ENCODE data around the gene FOXD4L6.
"Not testable (repeated sequence)": the region's sequence is repeated elsewhere in the genome, so short reads cannot be mapped to it uniquely, and the experiment has no call there.

FOXD4L6 gene

GRCh38 chr9:41098759-41099158 is 29.7 kb downstream of the FOXD4L6 start:
- DNase-seq, result not testable (repeated sequence)

GRCh38 chr9:41095060-41095459 is 33.4 kb downstream of the FOXD4L6 start:
- DNase-seq, result not testable (repeated sequence)

GRCh38 chr9:41094010-41094773 is 34.3 kb downstream of the FOXD4L6 start:
- not testable (repeated sequence) for DNase-seq

- DNase-seq, result not testable (repeated sequence)
These were observed 37.6 kb downstream of the FOXD4L6 start for GRCh38 chr9:41090922-41091321.

GRCh38 chr9:41090386-41090785 is 38.1 kb downstream of the FOXD4L6 start:
- not testable (repeated sequence) for DNase-seq

- DNase-seq, result not testable (repeated sequence)
These were observed 39.9 kb downstream of the FOXD4L6 start for GRCh38 chr9:41088450-41089059.

- not testable (repeated sequence) for DNase-seq
These were observed 40.6 kb downstream of the FOXD4L6 start for GRCh38 chr9:41087929-41088328.

- DNase-seq, result not testable (repeated sequence)
These were observed 41.2 kb downstream of the FOXD4L6 start for GRCh38 chr9:41087157-41087780.

GRCh38 chr9:41086685-41087084 is 41.8 kb downstream of the FOXD4L6 start:
- DNase-seq, result not testable (repeated sequence)

- DNase-seq, result not testable (repeated sequence)
These were observed 42.3 kb downstream of the FOXD4L6 start for GRCh38 chr9:41086215-41086614.

- DNase-seq, result not testable (repeated sequence)
These were observed 46.1 kb downstream of the FOXD4L6 start for GRCh38 chr9:41082358-41082757.

GRCh38 chr9:41079464-41079863 is 49.0 kb downstream of the FOXD4L6 start:
- not testable (repeated sequence) for DNase-seq

- not testable (repeated sequence) for DNase-seq
These were observed 50.9 kb downstream of the FOXD4L6 start for GRCh38 chr9:41077586-41077985.

Data from 8988T (cell line).